Ascending aorta (tissue), 2 donors: ENCODE measurements around the gene CEBPG. TPM values are rescaled to one million over a fixed set of nuclear protein-coding genes. Genes with fewer than 3 reads are reported as not detected.

ENCODE experiments used
- DNase-seq, 2 donors: peaks; one replicate each; pipeline ENCODE4 v3.0.0-alpha.2; 2019; ENCODE audit warnings: low spot score in 2 of 2
- H3K27ac ChIP-seq, 2 donors: fragments of 200-600 bp; sonication (generic); one replicate each; pipeline ENCODE4 v1.5.1; 2016 to 2017; ENCODE audit warnings: mild to moderate bottlenecking in 1 of 2
- H3K27me3 ChIP-seq: fragments of 200-600 bp; sonication (generic); one replicate; pipeline ENCODE4 v1.5.1; 2017
- H3K36me3 ChIP-seq, 2 donors: fragments of 200-600 bp; sonication (generic); one replicate each; pipeline ENCODE4 v1.5.1; 2016
- H3K4me1 ChIP-seq, 2 donors: fragments of 200-600 bp; sonication (generic); one replicate each; pipeline ENCODE4 v1.5.1; 2016 to 2017; ENCODE audit warnings: mild to moderate bottlenecking in 1 of 2
- H3K4me3 ChIP-seq, 2 donors: fragments of 200-600 bp; sonication (generic); one replicate each; pipeline ENCODE4 v1.5.1; 2016 to 2017; ENCODE audit warnings: mild to moderate bottlenecking in 1 of 2
- H3K9me3 ChIP-seq, 2 donors: fragments of 200-600 bp; sonication (generic); one replicate each; pipeline ENCODE4 v1.5.1; 2016
- intact Hi-C: fragments of 100-400 bp; cut with DNase I; formaldehyde crosslinking; loops from one replicate; pipeline ENCODE4 v1.15.1; 2023
- total RNA-seq: library from RNA; depleted of rRNA; stranded (reverse); fragments of >200 nt; gene quantifications from one replicate; pipeline ENCODE4 v1.1.0, GENCODE V29; 2016
- TF ChIP-seq, protein P1 (sequence below), 3 experiments: fragments of 200-600 bp in 2 of 3; fragments of 450-650 bp in 1 of 3; sonication (generic) in 2 of 3; IDR thresholded peaks; one replicate each; pipeline ENCODE4 v1.5.1; 2016 to 2019; ENCODE audit warnings: antibody characterized with exemption in 3 of 3, mild to moderate bottlenecking in 1 of 3, moderate library complexity in 1 of 3

CEBPG gene
- total RNA-seq, 1 donor from 2014 or later: 21.9 TPM

DNA sequence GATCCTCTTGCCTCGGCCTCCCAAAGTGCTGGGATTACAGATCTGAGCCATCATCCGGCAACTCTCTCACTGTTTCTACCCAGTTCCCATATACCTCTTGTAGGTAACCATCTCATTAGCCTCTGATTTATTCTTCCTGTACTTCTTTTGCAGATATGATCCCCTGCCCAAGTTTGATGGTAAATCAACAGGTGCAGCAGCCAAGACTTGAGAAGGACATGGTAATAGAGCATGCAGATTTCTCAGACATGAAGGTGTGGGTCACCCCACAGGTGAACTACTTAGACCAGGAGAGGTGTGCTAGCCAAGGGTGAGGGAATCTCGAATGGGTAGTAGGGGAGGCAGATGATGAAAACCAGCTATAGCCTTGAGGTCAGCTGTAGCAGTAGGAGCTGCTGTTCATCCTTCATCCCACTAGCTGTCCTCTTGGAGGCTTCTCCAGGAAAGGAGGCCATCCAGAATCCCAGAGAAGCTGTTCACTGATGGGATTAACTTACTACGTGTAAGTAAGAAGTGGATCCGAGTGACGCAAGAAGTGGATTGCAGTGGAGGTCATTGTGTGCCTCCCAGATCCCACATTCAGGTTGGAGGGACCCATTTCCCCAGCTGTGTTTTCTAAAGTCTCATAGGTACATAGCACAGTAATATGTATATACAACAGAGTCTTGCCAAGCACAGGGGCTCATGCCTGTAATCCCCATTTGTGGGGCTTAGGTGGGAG is 10.8 kb upstream of the CEBPG start:
- Histone ChIP-seq H3K4me1 (peaks cover 0 to 1% of the 10 kb centered on the region in 2 donors), H3K27me3 (no peaks in the 10 kb centered on the region), H3K9me3 (no peaks in the 10 kb centered on the region), H3K36me3 (no peaks in the 10 kb centered on the region), H3K4me3 (no peak overlapping the region), H3K27ac (no peak overlapping the region)
- intact Hi-C loops: no loop called here
- no peak for DNase-seq
- TF ChIP-seq, protein P1, sequence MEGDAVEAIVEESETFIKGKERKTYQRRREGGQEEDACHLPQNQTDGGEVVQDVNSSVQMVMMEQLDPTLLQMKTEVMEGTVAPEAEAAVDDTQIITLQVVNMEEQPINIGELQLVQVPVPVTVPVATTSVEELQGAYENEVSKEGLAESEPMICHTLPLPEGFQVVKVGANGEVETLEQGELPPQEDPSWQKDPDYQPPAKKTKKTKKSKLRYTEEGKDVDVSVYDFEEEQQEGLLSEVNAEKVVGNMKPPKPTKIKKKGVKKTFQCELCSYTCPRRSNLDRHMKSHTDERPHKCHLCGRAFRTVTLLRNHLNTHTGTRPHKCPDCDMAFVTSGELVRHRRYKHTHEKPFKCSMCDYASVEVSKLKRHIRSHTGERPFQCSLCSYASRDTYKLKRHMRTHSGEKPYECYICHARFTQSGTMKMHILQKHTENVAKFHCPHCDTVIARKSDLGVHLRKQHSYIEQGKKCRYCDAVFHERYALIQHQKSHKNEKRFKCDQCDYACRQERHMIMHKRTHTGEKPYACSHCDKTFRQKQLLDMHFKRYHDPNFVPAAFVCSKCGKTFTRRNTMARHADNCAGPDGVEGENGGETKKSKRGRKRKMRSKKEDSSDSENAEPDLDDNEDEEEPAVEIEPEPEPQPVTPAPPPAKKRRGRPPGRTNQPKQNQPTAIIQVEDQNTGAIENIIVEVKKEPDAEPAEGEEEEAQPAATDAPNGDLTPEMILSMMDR (IDR thresholded peaks at IDR 0.05): no peak

DNA sequence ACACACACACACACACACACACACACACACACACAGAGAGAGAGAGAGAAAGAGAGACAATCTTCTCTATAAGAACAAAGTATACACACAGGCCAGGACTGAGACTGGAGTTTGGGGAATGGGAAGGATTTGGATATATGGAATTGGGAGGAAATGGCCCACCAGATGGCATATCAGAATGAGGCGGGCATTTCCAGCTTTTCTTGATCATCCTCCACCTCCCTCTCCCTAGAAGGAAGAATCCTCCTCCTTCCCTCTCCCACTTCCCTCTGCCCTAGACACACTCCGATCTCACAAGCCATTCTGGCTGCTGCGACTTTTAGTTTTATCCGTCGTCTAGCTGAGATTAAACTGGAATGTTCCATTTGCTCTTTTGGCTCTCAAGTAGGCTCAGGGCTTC is 10.0 kb upstream of the CEBPG start:
- no peaks in the 10 kb centered on the region for H3K36me3 ChIP-seq
- TF ChIP-seq, protein P1 (IDR thresholded peaks at IDR 0.05): no peak
- H3K27me3 ChIP-seq: no peaks in the 10 kb centered on the region
- no peaks in the 10 kb centered on the region for H3K9me3 ChIP-seq
- no peak for DNase-seq
- H3K4me1 ChIP-seq: no peaks in the 10 kb centered on the region
- intact Hi-C loops: no loop called here
- no peak overlapping the region for H3K27ac ChIP-seq
- no peak overlapping the region for H3K4me3 ChIP-seq

DNA sequence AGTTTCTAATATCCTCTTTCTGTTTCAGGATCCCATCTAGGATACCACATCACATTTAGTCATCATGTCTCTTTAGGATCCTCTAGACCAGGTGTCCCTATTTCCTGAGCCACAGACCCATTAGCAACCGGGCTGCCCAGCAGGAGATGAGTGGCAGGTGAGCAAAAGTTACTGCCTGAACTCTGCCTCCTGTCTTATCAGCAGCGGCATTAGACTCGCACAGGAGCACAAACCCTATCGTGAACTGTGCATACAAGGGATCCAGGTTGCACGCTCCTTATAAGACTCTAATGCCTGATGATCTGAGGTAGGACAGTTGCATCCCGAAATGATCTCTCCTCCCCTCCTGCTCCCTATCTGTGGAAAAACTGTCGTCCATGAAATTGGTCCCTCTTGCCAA is 7.8 kb upstream of the CEBPG start:
- intact Hi-C loops: no loop called here
- Histone ChIP-seq H3K27ac (no peak overlapping the region), H3K36me3 (no peaks in the 10 kb centered on the region), H3K4me3 (no peak overlapping the region), H3K27me3 (no peaks in the 10 kb centered on the region), H3K9me3 (no peaks in the 10 kb centered on the region), H3K4me1 (no peaks in the 10 kb centered on the region)
- DNase-seq: no peak
- TF ChIP-seq, protein P1 (IDR thresholded peaks at IDR 0.05): no peak

DNA sequence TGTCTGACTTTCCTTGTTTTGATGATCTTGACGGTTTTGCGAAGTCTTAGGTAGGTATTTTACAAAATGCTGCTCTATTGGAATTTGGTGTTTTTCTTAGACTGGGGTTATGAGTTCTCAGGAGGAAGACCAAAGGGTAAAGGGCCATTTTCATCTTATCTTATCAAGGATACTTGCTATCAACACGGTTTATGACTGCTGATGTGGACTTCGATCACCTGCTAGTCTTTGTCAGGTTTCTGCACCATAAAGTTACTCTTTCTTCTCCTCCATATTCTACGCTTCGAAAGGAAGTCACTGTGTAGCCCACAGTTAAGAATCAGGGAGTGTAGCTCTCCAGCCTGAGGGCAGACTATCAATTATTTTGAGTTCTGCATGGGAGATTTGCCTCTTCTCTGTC is 7.4 kb upstream of the CEBPG start:
- Histone ChIP-seq H3K4me1 (no peaks in the 10 kb centered on the region), H3K36me3 (no peaks in the 10 kb centered on the region), H3K27ac (no peak overlapping the region), H3K4me3 (no peak overlapping the region), H3K9me3 (no peaks in the 10 kb centered on the region), H3K27me3 (no peaks in the 10 kb centered on the region)
- intact Hi-C loops: no loop called here
- TF ChIP-seq, protein P1 (IDR thresholded peaks at IDR 0.05): no peak
- no peak for DNase-seq

DNA sequence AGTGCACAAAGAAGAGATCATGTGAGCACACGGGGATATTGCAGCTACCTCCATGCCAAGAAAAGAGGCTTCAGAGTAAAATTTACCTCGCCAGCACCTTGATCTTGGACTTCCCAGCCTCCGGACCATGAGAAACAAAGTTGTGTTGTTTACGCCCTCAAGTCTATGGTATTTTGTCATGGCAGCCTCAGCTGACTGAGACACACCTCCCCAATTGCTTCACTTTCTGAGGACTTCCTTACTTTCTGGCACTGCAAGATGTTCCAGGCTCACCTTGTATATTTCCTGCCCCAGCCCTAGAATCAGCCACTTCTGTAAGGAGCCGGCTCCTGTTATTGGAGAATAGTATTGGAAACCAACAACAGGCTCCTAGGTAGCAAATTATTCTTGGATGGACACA is 6.6 kb upstream of the CEBPG start:
- Histone ChIP-seq H3K9me3 (no peaks in the 10 kb centered on the region), H3K4me1 (no peaks in the 10 kb centered on the region), H3K36me3 (no peaks in the 10 kb centered on the region), H3K27me3 (no peaks in the 10 kb centered on the region), H3K27ac (no peak overlapping the region), H3K4me3 (no peak overlapping the region)
- TF ChIP-seq, protein P1 (IDR thresholded peaks at IDR 0.05): no peak
- intact Hi-C loops: no loop called here
- no peak for DNase-seq
